K562 (cell line): ENCODE measurements around the gene ICAM3. TPM values are rescaled to one million over a fixed set of nuclear protein-coding genes. Genes with fewer than 3 reads are reported as not detected.

Experiments
- BRD4 ChIP-seq: fragments of 200-600 bp; sonication (generic); IDR thresholded peaks from 2 replicates; pipeline ENCODE4 v1.6.1; 2017; ENCODE audit warnings: inconsistent platforms
- CHD2 ChIP-seq: IDR thresholded peaks from 2 replicates; pipeline ENCODE4 v1.6.1; 2011; ENCODE audit warnings: low read depth, low read length
- DPF2 ChIP-seq: fragments of 450-650 bp; IDR thresholded peaks from 2 replicates; pipeline ENCODE4 v1.6.1; 2016
- GTF2B ChIP-seq: IDR thresholded peaks from 2 replicates; pipeline ENCODE4 v1.6.1; 2011; ENCODE audit not compliant: insufficient read length; ENCODE audit errors: extremely low read depth
- HCFC1 ChIP-seq: IDR thresholded peaks from 2 replicates; pipeline ENCODE4 v1.6.1; 2012; ENCODE audit warnings: low read depth, low read length, improper control_type of control experiment
- PRPF4 ChIP-seq: fragments of 200-400 bp; formaldehyde crosslinking; IDR thresholded peaks from one replicate; pipeline ENCODE4 v1.6.1; 2017; ENCODE audit warnings: low read length, low read depth, mild to moderate bottlenecking; ENCODE audit not compliant: insufficient read depth, poor library complexity, severe bottlenecking
- RB1 ChIP-seq: fragments of 450-650 bp; IDR thresholded peaks from 2 replicates; pipeline ENCODE4 v1.6.1; 2017; ENCODE audit warnings: low read depth, mild to moderate bottlenecking
- RCOR1 ChIP-seq, 2 experiments: IDR thresholded peaks; 2 replicates each; pipeline ENCODE4 v1.6.1; 2012; ENCODE audit warnings: low read depth in 2 of 2, low read length in 2 of 2, borderline replicate concordance in 1 of 2, improper control_type of control experiment in 1 of 2
- SMARCE1 ChIP-seq: fragments of 450-650 bp; IDR thresholded peaks from 2 replicates; pipeline ENCODE4 v1.7.1; 2016; ENCODE audit warnings: mild to moderate bottlenecking
- STAT5A ChIP-seq: IDR thresholded peaks from 2 replicates; pipeline ENCODE4 v1.6.1; 2012; ENCODE audit warnings: low read length, inconsistent platforms, borderline replicate concordance
- ZBTB8A ChIP-seq: fragments of 450-650 bp; IDR thresholded peaks from 2 replicates; pipeline ENCODE4 v1.6.1; 2018; ENCODE audit warnings: mild to moderate bottlenecking, moderate library complexity; ENCODE audit not compliant: partially characterized antibody
- ZNF184 ChIP-seq: sonication (generic); formaldehyde crosslinking; IDR thresholded peaks from 2 replicates; pipeline ENCODE4 v1.5.0; 2020; ENCODE audit warnings: missing genetic modification reagents
- ZNF316 ChIP-seq: fragments of 450-650 bp; IDR thresholded peaks from 2 replicates; pipeline ENCODE4 v1.6.1; 2016
- ZNF609 ChIP-seq: sonication (generic); formaldehyde crosslinking; IDR thresholded peaks from 2 replicates; pipeline ENCODE4 v1.8.1; 2023; ENCODE audit warnings: missing genetic modification reagents, mild to moderate bottlenecking, borderline replicate concordance
- polyA plus RNA-seq, 8 experiments: library from polyadenylated mRNA; depleted of rRNA in 4 of 8; stranded (reverse) in 5 of 8; unstranded in 3 of 8; fragments of >200 nt; fragmentation: Nextera tagmentation in 2 of 8; fragmentation: Illumina TruSeq in 1 of 8; extraction: Ambion mirVana in 2 of 8; extraction: Trizol in 1 of 8; gene quantifications; 2 replicates each; pipeline versions ENCODE4 v1.2.1 to v1.2.3, GENCODE V29; 2011 to 2014; ENCODE audit warnings: inconsistent platforms in 1 of 8, missing spikeins in 1 of 8
- total RNA-seq, 7 experiments: library from RNA; depleted of rRNA in 6 of 7; stranded (reverse); fragments of >200 nt in 6 of 7; fragmentation: Illumina TruSeq in 2 of 7; extraction: Trizol in 2 of 7; gene quantifications; 2 replicates each; pipeline versions ENCODE4 v1.2.1 to v1.2.3, GENCODE V29; 2011 to 2021; ENCODE audit warnings: low replicate concordance in 1 of 7
- TF ChIP-seq, protein P1 (sequence below): fragments of 450-650 bp; IDR thresholded peaks from 2 replicates; pipeline ENCODE4 v1.6.1; 2018; ENCODE audit not compliant: partially characterized antibody
- TF ChIP-seq, protein P2 (sequence below): sonication (generic); formaldehyde crosslinking; IDR thresholded peaks from 2 replicates; pipeline ENCODE4 v1.4.0; 2020; ENCODE audit warnings: mild to moderate bottlenecking, missing genetic modification reagents

The ICAM3 gene
- total and polyA plus RNA-seq, 9 of the 15 experiments (the other 6 are each of a cell fraction or from before 2014, with no cell fraction given) = 6.5 to 39.5 (median 24.2) TPM

GRCh38 chr19:10299545-10300458 lies 39.6 kb downstream of the ICAM3 start (continued):
- peak; percentile 89; the same call in 1 of the 2 replicates for TF ChIP-seq ZNF609 (CRISPR knock-in tag)
- no peak for TF ChIP-seq HCFC1
- TF ChIP-seq DPF2 = peak; percentile 96
- no peak for TF ChIP-seq ZBTB8A
- peak; percentile 40; the same call in 1 of the 2 replicates for TF ChIP-seq RB1
- peak; percentile 82 for TF ChIP-seq SMARCE1
- TF ChIP-seq ZNF316 = peak; percentile 10; the same call in 1 of the 2 replicates
- TF ChIP-seq RCOR1 (IDR thresholded peaks at IDR 0.05; ENCODE audit: borderline replicate concordance in 1 of 2, low read depth in 2 of 2, low read length in 2 of 2) = peak; percentile 45 to 67; a peak in 3 of 4 replicates
- TF ChIP-seq STAT5A = peak; percentile 67; the same call in 1 of the 2 replicates
- no peak; the same call in 1 of the 2 replicates for TF ChIP-seq CHD2
- no peak for TF ChIP-seq ZNF184 (CRISPR knock-in tag)
- TF ChIP-seq, protein P1, sequence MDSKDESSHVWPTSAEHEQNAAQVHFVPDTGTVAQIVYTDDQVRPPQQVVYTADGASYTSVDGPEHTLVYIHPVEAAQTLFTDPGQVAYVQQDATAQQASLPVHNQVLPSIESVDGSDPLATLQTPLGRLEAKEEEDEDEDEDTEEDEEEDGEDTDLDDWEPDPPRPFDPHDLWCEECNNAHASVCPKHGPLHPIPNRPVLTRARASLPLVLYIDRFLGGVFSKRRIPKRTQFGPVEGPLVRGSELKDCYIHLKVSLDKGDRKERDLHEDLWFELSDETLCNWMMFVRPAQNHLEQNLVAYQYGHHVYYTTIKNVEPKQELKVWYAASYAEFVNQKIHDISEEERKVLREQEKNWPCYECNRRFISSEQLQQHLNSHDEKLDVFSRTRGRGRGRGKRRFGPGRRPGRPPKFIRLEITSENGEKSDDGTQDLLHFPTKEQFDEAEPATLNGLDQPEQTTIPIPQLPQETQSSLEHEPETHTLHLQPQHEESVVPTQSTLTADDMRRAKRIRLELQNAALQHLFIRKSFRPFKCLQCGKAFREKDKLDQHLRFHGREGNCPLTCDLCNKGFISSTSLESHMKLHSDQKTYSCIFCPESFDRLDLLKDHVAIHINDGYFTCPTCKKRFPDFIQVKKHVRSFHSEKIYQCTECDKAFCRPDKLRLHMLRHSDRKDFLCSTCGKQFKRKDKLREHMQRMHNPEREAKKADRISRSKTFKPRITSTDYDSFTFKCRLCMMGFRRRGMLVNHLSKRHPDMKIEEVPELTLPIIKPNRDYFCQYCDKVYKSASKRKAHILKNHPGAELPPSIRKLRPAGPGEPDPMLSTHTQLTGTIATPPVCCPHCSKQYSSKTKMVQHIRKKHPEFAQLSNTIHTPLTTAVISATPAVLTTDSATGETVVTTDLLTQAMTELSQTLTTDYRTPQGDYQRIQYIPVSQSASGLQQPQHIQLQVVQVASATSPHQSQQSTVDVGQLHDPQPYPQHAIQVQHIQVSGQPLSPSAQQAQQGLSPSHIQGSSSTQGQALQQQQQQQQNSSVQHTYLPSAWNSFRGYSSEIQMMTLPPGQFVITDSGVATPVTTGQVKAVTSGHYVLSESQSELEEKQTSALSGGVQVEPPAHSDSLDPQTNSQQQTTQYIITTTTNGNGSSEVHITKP = peak; percentile 81
- no peak for TF ChIP-seq BRD4
- no peak for TF ChIP-seq GTF2B
- no peak for TF ChIP-seq PRPF4
- TF ChIP-seq, protein P2, sequence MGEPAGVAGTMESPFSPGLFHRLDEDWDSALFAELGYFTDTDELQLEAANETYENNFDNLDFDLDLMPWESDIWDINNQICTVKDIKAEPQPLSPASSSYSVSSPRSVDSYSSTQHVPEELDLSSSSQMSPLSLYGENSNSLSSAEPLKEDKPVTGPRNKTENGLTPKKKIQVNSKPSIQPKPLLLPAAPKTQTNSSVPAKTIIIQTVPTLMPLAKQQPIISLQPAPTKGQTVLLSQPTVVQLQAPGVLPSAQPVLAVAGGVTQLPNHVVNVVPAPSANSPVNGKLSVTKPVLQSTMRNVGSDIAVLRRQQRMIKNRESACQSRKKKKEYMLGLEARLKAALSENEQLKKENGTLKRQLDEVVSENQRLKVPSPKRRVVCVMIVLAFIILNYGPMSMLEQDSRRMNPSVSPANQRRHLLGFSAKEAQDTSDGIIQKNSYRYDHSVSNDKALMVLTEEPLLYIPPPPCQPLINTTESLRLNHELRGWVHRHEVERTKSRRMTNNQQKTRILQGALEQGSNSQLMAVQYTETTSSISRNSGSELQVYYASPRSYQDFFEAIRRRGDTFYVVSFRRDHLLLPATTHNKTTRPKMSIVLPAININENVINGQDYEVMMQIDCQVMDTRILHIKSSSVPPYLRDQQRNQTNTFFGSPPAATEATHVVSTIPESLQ (CRISPR knock-in tag) = no peak
